Measurements from ENCODE around the gene ATM. TPM values are rescaled to one million over a fixed set of nuclear protein-coding genes. Genes with fewer than 3 reads are reported as not detected.

ATM gene
- total and polyA plus RNA-seq, 10 of the 15 experiments (the other 5 are each of a cell fraction or from before 2014, with no cell fraction given): 10.0 to 91.5 (median 40.2) TPM

- ChIA-PET SMC1A (ENCODE audit: uncharacterized antibody, unreplicated experiment) (interaction anchor here (1.0 kb wide), 1 partner anchor 46 kb away, joined by 3 read pairs; no protein-coding TSS in a partner anchor), CTCF (interaction anchor here (1.4 kb wide), 1 partner anchor 259 kb away, joined by 5 read pairs; no protein-coding TSS in a partner anchor), RAD21 (ENCODE audit: unreplicated experiment) (no interaction called here), POLR2A (no interaction called here)
- Histone ChIP-seq H3K27ac (ENCODE audit: control insufficient read depth, insufficient read depth) (no peak overlapping the region), H3K9me3 (replicated peaks; ENCODE audit: control insufficient read depth, insufficient read depth, low read length) (no peaks in the 10 kb centered on the region), H4K20me1 (ENCODE audit: control insufficient read depth, insufficient read depth) (no peaks in the 10 kb centered on the region), H3K36me3 (ENCODE audit: control insufficient read depth in 2 of 2, insufficient read depth in 2 of 2, low read length in 1 of 2) (no peaks in the 10 kb centered on the region), H2AFZ (ENCODE audit: control insufficient read depth, low read depth, low read length) (no peak overlapping the region), H3K4me1 (ENCODE audit: control insufficient read depth, insufficient read depth, low read length) (no peaks in the 10 kb centered on the region), H3K79me2 (ENCODE audit: control insufficient read depth, insufficient read depth, low read length) (no peaks in the 10 kb centered on the region), H3K4me3 (no peak overlapping the region), H3K9ac (ENCODE audit: control insufficient read depth, insufficient read depth, low read length) (no peak overlapping the region), H3K27me3 (replicated peaks in 1 of 2; ENCODE audit: control insufficient read depth in 2 of 2, insufficient read depth in 2 of 2, low read length in 1 of 2) (no peaks in the 10 kb centered on the region), H3K4me2 (ENCODE audit: control insufficient read depth, insufficient read depth) (no peak overlapping the region)
- no peak for DNase-seq (ENCODE audit: low read depth, low spot score)
- intact Hi-C loops (cut with micrococcal nuclease; ENCODE audit: unreplicated experiment) (no loop called here), in situ Hi-C loops (cut with MboI) (no loop called here)
- no TSS peak for BruUV-seq (replicated peaks)
- no peak for FAIRE-seq
- WGBS (ENCODE audit: insufficient coverage, insufficient replicate concordance, low lambda C conversion rate, missing lambda C conversion rate): 79% methylated on average over 5 of the region's 5 CpGs
- no peak for ATAC-seq
- TF ChIP-seq, protein P1, sequence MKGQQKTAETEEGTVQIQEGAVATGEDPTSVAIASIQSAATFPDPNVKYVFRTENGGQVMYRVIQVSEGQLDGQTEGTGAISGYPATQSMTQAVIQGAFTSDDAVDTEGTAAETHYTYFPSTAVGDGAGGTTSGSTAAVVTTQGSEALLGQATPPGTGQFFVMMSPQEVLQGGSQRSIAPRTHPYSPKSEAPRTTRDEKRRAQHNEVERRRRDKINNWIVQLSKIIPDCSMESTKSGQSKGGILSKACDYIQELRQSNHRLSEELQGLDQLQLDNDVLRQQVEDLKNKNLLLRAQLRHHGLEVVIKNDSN (IDR thresholded peaks at IDR 0.05; ENCODE audit: borderline replicate concordance, extremely low read length, insufficient read depth, low read depth, low read length): no peak
- TF ChIP-seq BACH1 (IDR thresholded peaks at IDR 0.05; ENCODE audit: borderline replicate concordance): no peak
- TF ChIP-seq NR2C1 (IDR thresholded peaks at IDR 0.05): no peak
- TF ChIP-seq, protein P2, sequence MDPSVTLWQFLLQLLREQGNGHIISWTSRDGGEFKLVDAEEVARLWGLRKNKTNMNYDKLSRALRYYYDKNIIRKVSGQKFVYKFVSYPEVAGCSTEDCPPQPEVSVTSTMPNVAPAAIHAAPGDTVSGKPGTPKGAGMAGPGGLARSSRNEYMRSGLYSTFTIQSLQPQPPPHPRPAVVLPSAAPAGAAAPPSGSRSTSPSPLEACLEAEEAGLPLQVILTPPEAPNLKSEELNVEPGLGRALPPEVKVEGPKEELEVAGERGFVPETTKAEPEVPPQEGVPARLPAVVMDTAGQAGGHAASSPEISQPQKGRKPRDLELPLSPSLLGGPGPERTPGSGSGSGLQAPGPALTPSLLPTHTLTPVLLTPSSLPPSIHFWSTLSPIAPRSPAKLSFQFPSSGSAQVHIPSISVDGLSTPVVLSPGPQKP (IDR thresholded peaks at IDR 0.05; ENCODE audit: low read depth, low read length): no peak
- no peak for TF ChIP-seq KLF5 (IDR thresholded peaks at IDR 0.05; ENCODE audit: partially characterized antibody)
- TF ChIP-seq E2F8 (IDR thresholded peaks at IDR 0.05; ENCODE audit: low read depth, partially characterized antibody): no peak
- TF ChIP-seq JUND (IDR thresholded peaks at IDR 0.05; ENCODE audit: low read depth, low read length): no peak
- TF ChIP-seq HDAC2 (IDR thresholded peaks at IDR 0.05): no peak
- no peak for TF ChIP-seq SKIL (IDR thresholded peaks at IDR 0.05; ENCODE audit: low read depth, poor library complexity, severe bottlenecking)
- TF ChIP-seq, protein P3, sequence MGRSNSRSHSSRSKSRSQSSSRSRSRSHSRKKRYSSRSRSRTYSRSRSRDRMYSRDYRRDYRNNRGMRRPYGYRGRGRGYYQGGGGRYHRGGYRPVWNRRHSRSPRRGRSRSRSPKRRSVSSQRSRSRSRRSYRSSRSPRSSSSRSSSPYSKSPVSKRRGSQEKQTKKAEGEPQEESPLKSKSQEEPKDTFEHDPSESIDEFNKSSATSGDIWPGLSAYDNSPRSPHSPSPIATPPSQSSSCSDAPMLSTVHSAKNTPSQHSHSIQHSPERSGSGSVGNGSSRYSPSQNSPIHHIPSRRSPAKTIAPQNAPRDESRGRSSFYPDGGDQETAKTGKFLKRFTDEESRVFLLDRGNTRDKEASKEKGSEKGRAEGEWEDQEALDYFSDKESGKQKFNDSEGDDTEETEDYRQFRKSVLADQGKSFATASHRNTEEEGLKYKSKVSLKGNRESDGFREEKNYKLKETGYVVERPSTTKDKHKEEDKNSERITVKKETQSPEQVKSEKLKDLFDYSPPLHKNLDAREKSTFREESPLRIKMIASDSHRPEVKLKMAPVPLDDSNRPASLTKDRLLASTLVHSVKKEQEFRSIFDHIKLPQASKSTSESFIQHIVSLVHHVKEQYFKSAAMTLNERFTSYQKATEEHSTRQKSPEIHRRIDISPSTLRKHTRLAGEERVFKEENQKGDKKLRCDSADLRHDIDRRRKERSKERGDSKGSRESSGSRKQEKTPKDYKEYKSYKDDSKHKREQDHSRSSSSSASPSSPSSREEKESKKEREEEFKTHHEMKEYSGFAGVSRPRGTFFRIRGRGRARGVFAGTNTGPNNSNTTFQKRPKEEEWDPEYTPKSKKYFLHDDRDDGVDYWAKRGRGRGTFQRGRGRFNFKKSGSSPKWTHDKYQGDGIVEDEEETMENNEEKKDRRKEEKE (IDR thresholded peaks at IDR 0.05): no peak
Measured at GRCh38 chr11:108388576-108388975, 165.7 kb downstream of the ATM start.

Data from GM12878 (cell line).